HFFc6 (cell line): ENCODE measurements around the gene CIROP. TPM values are rescaled to one million over a fixed set of nuclear protein-coding genes. Genes with fewer than 3 reads are reported as not detected.
A peak's percentile ranks its signal among the peaks of the same experiment; 100 is the strongest.

Experiments used
- DNase-seq: peaks from one replicate; pipeline ENCODE4 v3.0.0-alpha.2; 2018
- H3K27ac Mint-ChIP-seq: 2 replicates; pipeline ENCODE4 v1.8.0; 2020; ENCODE audit warnings: mild to moderate bottlenecking, mixed read lengths
- H3K27me3 Mint-ChIP-seq: 2 replicates; pipeline ENCODE4 v1.8.0; 2021; ENCODE audit warnings: mild to moderate bottlenecking, moderate library complexity, mixed read lengths; ENCODE audit not compliant: insufficient read depth
- H3K36me3 Mint-ChIP-seq: 2 replicates; pipeline ENCODE4 v1.8.0; 2021; ENCODE audit warnings: low read depth, mixed read lengths
- H3K4me1 Mint-ChIP-seq: 2 replicates; pipeline ENCODE4 v1.8.0; 2020; ENCODE audit warnings: low read depth, mixed read lengths
- H3K4me3 Mint-ChIP-seq: 2 replicates; pipeline ENCODE4 v1.8.0; 2020; ENCODE audit warnings: mild to moderate bottlenecking, moderate library complexity, mixed read lengths
- H3K9me3 Mint-ChIP-seq: 2 replicates; pipeline ENCODE4 v1.8.0; 2020; ENCODE audit warnings: mild to moderate bottlenecking, mixed read lengths
- total RNA-seq, 6 experiments: library from RNA; stranded (reverse); fragmentation: NEBNext Ultra II Directional; extraction: Animal tissue kit (Norgen Biotek cat#: 25700); gene quantifications; 2 replicates in 1 of 6; 3 replicates in 5 of 6; pipeline ENCODE4 v1.2.3, GENCODE V29; 2021
- TF ChIP-seq, protein P1 (sequence below): fragments of 200-600 bp; sonication (generic); IDR thresholded peaks from 2 replicates; pipeline ENCODE4 v1.5.0; 2021; ENCODE audit warnings: antibody characterized with exemption, mild to moderate bottlenecking

Gene CIROP
- total RNA-seq, 6 experiments from 2014 or later, result not detected

DNA sequence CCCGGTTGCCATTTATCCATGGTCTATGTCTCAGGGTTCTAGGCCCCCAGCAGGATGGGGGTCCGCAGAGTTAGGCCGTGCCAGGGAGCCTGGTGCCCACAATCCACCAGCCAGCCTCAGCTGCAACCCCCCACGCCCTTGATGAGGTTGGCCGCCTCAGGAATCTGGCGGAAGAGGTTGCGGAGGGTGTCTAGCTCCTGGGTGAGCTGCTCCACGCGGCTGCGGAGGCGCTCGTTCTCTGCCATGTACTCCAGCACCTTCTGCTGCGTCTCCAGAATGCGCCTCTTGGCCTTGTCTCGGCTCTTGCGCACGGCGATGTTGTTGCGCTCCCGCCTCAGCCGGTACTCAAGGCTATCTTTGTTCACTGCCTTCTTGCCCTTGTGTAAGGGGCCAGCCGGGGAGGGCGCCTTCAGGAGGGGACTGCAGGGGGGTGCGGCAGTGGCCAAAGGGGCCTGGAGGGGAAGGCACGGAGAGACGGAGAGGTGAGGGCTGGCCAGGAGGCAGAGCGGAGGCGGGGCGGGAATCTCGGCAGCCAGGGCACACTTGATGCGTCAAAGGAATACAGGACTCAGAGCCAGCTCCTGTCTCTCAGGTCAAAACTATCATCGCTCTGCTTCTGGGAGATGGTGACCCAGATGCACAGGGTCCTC is 12.7 kb upstream of the CIROP start:
- Mint-ChIP-seq H3K27me3 (peaks cover 2% of the 10 kb centered on the region; the same call in 1 of the 2 replicates), H3K4me3 (no peak overlapping the region), H3K9me3 (no peaks in the 10 kb centered on the region), H3K36me3 (no peaks in the 10 kb centered on the region), H3K27ac (peak overlapping the region; percentile 42; the same call in 1 of the 2 replicates), H3K4me1 (peaks cover 64% of the 10 kb centered on the region)
- TF ChIP-seq, protein P1, sequence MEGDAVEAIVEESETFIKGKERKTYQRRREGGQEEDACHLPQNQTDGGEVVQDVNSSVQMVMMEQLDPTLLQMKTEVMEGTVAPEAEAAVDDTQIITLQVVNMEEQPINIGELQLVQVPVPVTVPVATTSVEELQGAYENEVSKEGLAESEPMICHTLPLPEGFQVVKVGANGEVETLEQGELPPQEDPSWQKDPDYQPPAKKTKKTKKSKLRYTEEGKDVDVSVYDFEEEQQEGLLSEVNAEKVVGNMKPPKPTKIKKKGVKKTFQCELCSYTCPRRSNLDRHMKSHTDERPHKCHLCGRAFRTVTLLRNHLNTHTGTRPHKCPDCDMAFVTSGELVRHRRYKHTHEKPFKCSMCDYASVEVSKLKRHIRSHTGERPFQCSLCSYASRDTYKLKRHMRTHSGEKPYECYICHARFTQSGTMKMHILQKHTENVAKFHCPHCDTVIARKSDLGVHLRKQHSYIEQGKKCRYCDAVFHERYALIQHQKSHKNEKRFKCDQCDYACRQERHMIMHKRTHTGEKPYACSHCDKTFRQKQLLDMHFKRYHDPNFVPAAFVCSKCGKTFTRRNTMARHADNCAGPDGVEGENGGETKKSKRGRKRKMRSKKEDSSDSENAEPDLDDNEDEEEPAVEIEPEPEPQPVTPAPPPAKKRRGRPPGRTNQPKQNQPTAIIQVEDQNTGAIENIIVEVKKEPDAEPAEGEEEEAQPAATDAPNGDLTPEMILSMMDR, result no peak
- no peak for DNase-seq

DNA sequence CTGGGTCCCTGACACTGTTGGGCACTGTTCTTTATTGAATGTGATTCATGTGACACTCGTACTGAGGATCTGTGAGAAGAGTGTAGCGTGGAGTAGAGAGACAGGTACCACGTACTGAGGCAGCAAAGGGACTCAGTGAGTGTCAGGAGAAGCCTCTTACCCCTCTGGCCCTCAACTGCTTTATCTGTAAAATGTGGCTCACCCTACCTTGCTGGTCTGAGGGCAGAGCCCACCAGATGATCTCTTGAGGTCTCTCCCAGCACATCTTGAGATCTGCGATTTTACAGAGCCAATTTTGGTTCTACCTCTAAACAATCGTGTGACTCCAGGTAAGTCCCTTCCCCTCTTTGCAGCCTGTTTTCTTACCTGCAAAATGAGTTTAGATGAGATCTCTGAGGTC is 11.1 kb upstream of the CIROP start:
- H3K27ac Mint-ChIP-seq, result peak overlapping the region; percentile 99
- TF ChIP-seq, protein P1, result no peak
- peak overlapping the region; percentile 86; the same call in 1 of the 2 replicates for H3K4me3 Mint-ChIP-seq
- no peaks in the 10 kb centered on the region for H3K36me3 Mint-ChIP-seq
- peak; percentile 16 for DNase-seq
- H3K27me3 Mint-ChIP-seq, result peaks cover 2% of the 10 kb centered on the region; the same call in 1 of the 2 replicates
- H3K4me1 Mint-ChIP-seq, result peaks cover 50% of the 10 kb centered on the region
- no peaks in the 10 kb centered on the region for H3K9me3 Mint-ChIP-seq

DNA sequence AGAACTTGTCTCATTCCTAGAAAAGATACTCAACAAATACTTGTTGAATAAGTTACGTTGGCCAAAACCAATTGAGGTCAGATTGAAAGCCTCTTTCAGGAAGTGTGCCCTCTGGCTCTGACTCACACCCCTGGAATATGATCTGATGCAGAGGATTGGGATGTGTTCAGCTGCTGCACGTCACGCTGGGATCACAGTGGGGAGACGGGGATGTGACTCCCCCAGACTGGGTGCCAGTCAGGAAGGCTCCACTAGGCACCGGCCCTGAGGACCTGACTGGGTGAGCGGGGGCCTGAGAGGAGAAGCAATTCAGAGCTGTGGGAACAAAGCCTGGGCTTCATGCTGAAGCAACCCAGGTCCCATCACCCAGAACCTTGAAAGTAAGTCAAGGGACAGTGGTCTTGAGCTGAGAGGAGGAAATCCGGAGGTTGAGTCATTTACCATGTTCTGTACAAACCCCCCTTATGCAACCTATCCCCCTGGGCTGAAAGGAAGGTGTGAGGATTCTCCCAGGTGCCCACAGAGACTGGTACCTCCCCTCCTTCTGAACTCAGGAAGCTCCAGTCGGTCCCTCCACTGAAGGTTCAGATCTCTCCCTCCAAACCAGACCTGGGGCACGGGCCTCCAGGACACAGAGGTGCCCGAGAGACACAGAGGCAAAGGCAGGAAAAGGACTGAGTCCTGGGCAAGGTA is 10.4 kb upstream of the CIROP start:
- Mint-ChIP-seq H3K27me3 (peaks cover 2% of the 10 kb centered on the region; the same call in 1 of the 2 replicates), H3K9me3 (no peaks in the 10 kb centered on the region), H3K4me3 (peak overlapping the region; percentile 86), H3K27ac (peak overlapping the region; percentile 99), H3K36me3 (no peaks in the 10 kb centered on the region), H3K4me1 (peaks cover 43% of the 10 kb centered on the region)
- peak; percentile 97 for DNase-seq
- TF ChIP-seq, protein P1, result no peak

DNA sequence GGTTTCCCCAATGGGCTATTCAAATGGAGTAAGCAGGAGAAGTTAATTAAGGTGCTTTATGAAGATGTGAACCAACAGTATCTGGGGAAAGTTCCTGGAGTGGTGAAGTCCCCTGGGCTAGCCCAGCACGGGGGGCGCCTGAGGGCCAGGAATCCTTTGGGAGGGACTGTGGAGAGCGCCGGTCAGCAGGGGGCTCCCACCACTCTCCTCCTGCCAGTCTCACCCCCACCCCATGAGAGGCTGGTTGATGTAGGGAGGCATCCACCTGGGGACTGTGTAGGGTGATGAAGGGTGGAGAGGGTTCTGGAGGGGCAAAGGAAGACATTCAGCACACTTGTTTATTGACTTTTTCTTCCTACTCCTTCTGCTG is 9.9 kb upstream of the CIROP start:
- Mint-ChIP-seq H3K4me1 (peaks cover 41% of the 10 kb centered on the region), H3K27me3 (peaks cover 2% of the 10 kb centered on the region; the same call in 1 of the 2 replicates), H3K36me3 (no peaks in the 10 kb centered on the region), H3K4me3 (peak overlapping the region; percentile 86), H3K27ac (peak overlapping the region; percentile 99), H3K9me3 (no peaks in the 10 kb centered on the region)
- no peak for DNase-seq
- TF ChIP-seq, protein P1, result peak; percentile 59; the same call in 1 of the 2 replicates

DNA sequence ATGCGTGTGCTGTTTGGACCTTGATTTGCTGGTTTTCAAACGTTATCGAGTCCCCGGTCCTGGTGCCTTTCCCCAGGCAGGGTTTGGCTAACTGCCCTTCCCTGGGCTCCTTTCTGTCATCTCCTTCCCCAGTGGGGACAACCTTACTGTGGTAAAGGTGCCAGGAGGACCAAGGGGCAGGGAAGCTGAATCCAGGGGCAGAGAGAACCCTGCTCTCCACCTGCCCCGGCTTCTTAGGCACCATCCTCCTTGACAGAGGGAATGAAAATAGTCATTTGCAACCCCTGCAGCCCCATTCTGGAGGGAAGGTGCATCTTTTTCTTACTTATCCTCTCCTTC is 9.3 kb upstream of the CIROP start:
- no peak for DNase-seq
- peak overlapping the region; percentile 99 for H3K27ac Mint-ChIP-seq
- TF ChIP-seq, protein P1, result no peak
- H3K36me3 Mint-ChIP-seq, result no peaks in the 10 kb centered on the region
- H3K9me3 Mint-ChIP-seq, result no peaks in the 10 kb centered on the region
- H3K4me3 Mint-ChIP-seq, result peak overlapping the region; percentile 86; the same call in 1 of the 2 replicates
- H3K4me1 Mint-ChIP-seq, result peaks cover 36% of the 10 kb centered on the region
- H3K27me3 Mint-ChIP-seq, result peaks cover 2% of the 10 kb centered on the region; the same call in 1 of the 2 replicates
